Measurements from ENCODE around the gene EYA4. TPM values are rescaled to one million over a fixed set of nuclear protein-coding genes. Genes with fewer than 3 reads are reported as not detected.
A peak's percentile ranks its signal among the peaks of the same experiment; 100 is the strongest.

EYA4 gene
- total RNA-seq (2022) (not detected in 2 replicates), Bru-seq, nascent RNA (percentile 5 among the genes with signal in this experiment), BruChase-seq, experiment 1, labeled RNA remaining after a 2-hour chase (percentile 5 among the genes with signal in this experiment), BruChase-seq, experiment 2, labeled RNA remaining after a 6-hour chase (percentile 2 among the genes with signal in this experiment)
- long read RNA-seq = 0 reads

- H3K27me3 ChIP-seq (replicated peaks; ENCODE audit: control insufficient read depth, insufficient read depth, low read length) = no peaks in the 10 kb centered on the region
- intact Hi-C loops (cut with micrococcal nuclease; ENCODE audit: unreplicated experiment) = no loop called here
- CTCF ChIA-PET = no interaction called here
- DNase-seq = no peak
- POLR2A ChIA-PET = no interaction called here
- no peaks in the 10 kb centered on the region for H3K36me3 ChIP-seq (ENCODE audit: control insufficient read depth, insufficient read depth, low read length)
- no TSS peak for BruUV-seq (replicated peaks)
- no peaks in the 10 kb centered on the region for H3K4me1 Mint-ChIP-seq (ENCODE audit: low read depth, unreplicated experiment)
- H3K4me1 ChIP-seq = no peaks in the 10 kb centered on the region
- H3K27ac Mint-ChIP-seq (ENCODE audit: unreplicated experiment) = no peak within 1 kb of the TSS
- no peaks in the 10 kb centered on the region for H3K9me3 Mint-ChIP-seq (ENCODE audit: unreplicated experiment)
- no peaks in the 10 kb centered on the region for H3K9me3 ChIP-seq
- H3K36me3 Mint-ChIP-seq (ENCODE audit: insufficient read depth, unreplicated experiment) = no peaks in the 10 kb centered on the region
- no peak within 1 kb of the TSS for H3K4me3 Mint-ChIP-seq (ENCODE audit: unreplicated experiment)
- H3K4me3 ChIP-seq (ENCODE audit: low read depth, low read length) = no peak within 1 kb of the TSS
- TF ChIP-seq CTCF (IDR thresholded peaks at IDR 0.05; ENCODE audit: insufficient read depth in 1 of 2, low read depth in 1 of 2, low read length in 1 of 2, severe bottlenecking in 1 of 2, unreplicated experiment in 1 of 2) = no peak
- H3K27me3 Mint-ChIP-seq (ENCODE audit: insufficient read depth, unreplicated experiment) = no peaks in the 10 kb centered on the region
Observed at GRCh38 chr6:133241086-133241900, at the start of gene EYA4. TSS of gene EYA4 (plus strand) at chr6:133241357. CDS start at chr6:133274781, 33,424 bp downstream.

- Mint-ChIP-seq H3K36me3 (ENCODE audit: insufficient read depth, unreplicated experiment) (no peaks in the 10 kb centered on the region), H3K4me1 (ENCODE audit: low read depth, unreplicated experiment) (no peaks in the 10 kb centered on the region), H3K27ac (ENCODE audit: unreplicated experiment) (no peak overlapping the region), H3K9me3 (ENCODE audit: unreplicated experiment) (no peaks in the 10 kb centered on the region), H3K27me3 (ENCODE audit: insufficient read depth, unreplicated experiment) (no peaks in the 10 kb centered on the region), H3K4me3 (ENCODE audit: unreplicated experiment) (no peak overlapping the region)
- no TSS peak for BruUV-seq (replicated peaks)
- Histone ChIP-seq H3K9me3 (no peaks in the 10 kb centered on the region), H3K36me3 (ENCODE audit: control insufficient read depth, insufficient read depth, low read length) (no peaks in the 10 kb centered on the region), H3K27me3 (replicated peaks; ENCODE audit: control insufficient read depth, insufficient read depth, low read length) (no peaks in the 10 kb centered on the region), H3K4me3 (ENCODE audit: low read depth, low read length) (no peak overlapping the region), H3K4me1 (peaks cover 10% of the 10 kb centered on the region; the same call in 1 of the 2 replicates)
- ChIA-PET POLR2A (no interaction called here), CTCF (no interaction called here)
- intact Hi-C loops (cut with micrococcal nuclease; ENCODE audit: unreplicated experiment) = no loop called here
- TF ChIP-seq CTCF (IDR thresholded peaks at IDR 0.05; ENCODE audit: insufficient read depth in 1 of 2, low read depth in 1 of 2, low read length in 1 of 2, severe bottlenecking in 1 of 2, unreplicated experiment in 1 of 2) = no peak
- DNase-seq = no peak
Observed at GRCh38 chr6:133193396-133193795, 47.8 kb upstream of the EYA4 start.

GRCh38 chr6:133198725-133199124 lies 42.4 kb upstream of the EYA4 start:
- DNase-seq = no peak
- no peak for TF ChIP-seq CTCF (IDR thresholded peaks at IDR 0.05; ENCODE audit: insufficient read depth in 1 of 2, low read depth in 1 of 2, low read length in 1 of 2, severe bottlenecking in 1 of 2, unreplicated experiment in 1 of 2)
- Mint-ChIP-seq H3K4me1 (ENCODE audit: low read depth, unreplicated experiment) (no peaks in the 10 kb centered on the region), H3K36me3 (ENCODE audit: insufficient read depth, unreplicated experiment) (no peaks in the 10 kb centered on the region), H3K9me3 (ENCODE audit: unreplicated experiment) (no peaks in the 10 kb centered on the region), H3K4me3 (ENCODE audit: unreplicated experiment) (no peak overlapping the region), H3K27me3 (ENCODE audit: insufficient read depth, unreplicated experiment) (peaks cover 11% of the 10 kb centered on the region), H3K27ac (ENCODE audit: unreplicated experiment) (no peak overlapping the region)
- H3K27me3 ChIP-seq (replicated peaks; ENCODE audit: control insufficient read depth, insufficient read depth, low read length) = no peaks in the 10 kb centered on the region
- ChIA-PET CTCF (no interaction called here), POLR2A (no interaction called here)
- no TSS peak for BruUV-seq (replicated peaks)
- no peaks in the 10 kb centered on the region for H3K36me3 ChIP-seq (ENCODE audit: control insufficient read depth, insufficient read depth, low read length)
- no peaks in the 10 kb centered on the region for H3K9me3 ChIP-seq
- intact Hi-C loops (cut with micrococcal nuclease; ENCODE audit: unreplicated experiment) = no loop called here
- no peak overlapping the region for H3K4me3 ChIP-seq (ENCODE audit: low read depth, low read length)
- no peaks in the 10 kb centered on the region for H3K4me1 ChIP-seq
